ENCODE results near the gene NOS1AP. TPM values are rescaled to one million over a fixed set of nuclear protein-coding genes. Genes with fewer than 3 reads are reported as not detected.
A peak's percentile ranks its signal among the peaks of the same experiment; 100 is the strongest.

NOS1AP gene
- total and polyA plus RNA-seq, 5 donors = 0.86 to 4.5 (median 4.1) TPM

DNA sequence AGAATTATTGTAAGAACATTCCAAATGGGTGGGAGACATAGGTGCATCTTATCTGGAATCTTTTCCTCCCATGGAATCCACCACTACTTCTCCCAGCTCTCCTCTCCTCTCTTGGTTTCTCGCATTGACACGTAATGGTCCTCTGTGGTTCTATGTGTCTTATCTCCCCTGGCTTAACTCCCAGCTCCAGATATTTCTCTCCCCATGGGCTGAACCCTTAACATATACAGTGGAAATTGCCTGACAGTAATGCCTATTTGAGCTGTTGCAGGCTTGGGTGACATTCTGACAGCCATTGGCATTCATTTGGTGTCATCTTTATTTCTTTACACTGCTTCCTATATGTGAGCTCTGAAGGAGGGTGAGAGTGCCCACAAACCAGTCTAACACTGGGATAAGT, 188.9 kb downstream of the NOS1AP start:
- ATAC-seq (no peak), DNase-seq (no peak)
- intact Hi-C loops (cut with DNase I) = no loop called here
- Histone ChIP-seq H3K9me3 (ENCODE audit: control insufficient read depth, low read length) (no peaks in the 10 kb centered on the region), H3K27me3 (ENCODE audit: control insufficient read depth, insufficient read depth) (no peaks in the 10 kb centered on the region), H3K4me1 (ENCODE audit: control insufficient read depth, insufficient read depth, low read length) (no peaks in the 10 kb centered on the region), H3K4me3 (ENCODE audit: low read length) (no peak overlapping the region), H3K27ac (ENCODE audit: low read length) (no peak overlapping the region)
- WGBS = 60% methylated on average over 2 of the region's 2 CpGs

GRCh38 chr1:162259894-162260455, 190.5 kb downstream of the NOS1AP start:
- intact Hi-C loops (cut with DNase I) = no loop called here
- no peaks in the 10 kb centered on the region for H3K27me3 ChIP-seq (ENCODE audit: control insufficient read depth, insufficient read depth)
- no peak for DNase-seq
- WGBS = 80% methylated on average over 1 of the region's 1 CpG
- H3K4me1 ChIP-seq (ENCODE audit: control insufficient read depth, insufficient read depth, low read length) = no peaks in the 10 kb centered on the region
- H3K27ac ChIP-seq (ENCODE audit: low read length) = no peak overlapping the region
- H3K4me3 ChIP-seq (ENCODE audit: low read length) = no peak overlapping the region
- ATAC-seq = no peak
- no peaks in the 10 kb centered on the region for H3K9me3 ChIP-seq (ENCODE audit: control insufficient read depth, low read length)

- WGBS = 75% methylated on average over 1 of the region's 1 CpG
- H3K27me3 ChIP-seq (ENCODE audit: control insufficient read depth, insufficient read depth) = no peaks in the 10 kb centered on the region
- H3K27ac ChIP-seq (ENCODE audit: low read length) = no peak overlapping the region
- no peak overlapping the region for H3K4me3 ChIP-seq (ENCODE audit: low read length)
- DNase-seq = no peak
- H3K4me1 ChIP-seq (ENCODE audit: control insufficient read depth, insufficient read depth, low read length) = no peaks in the 10 kb centered on the region
- intact Hi-C loops (cut with DNase I) = no loop called here
- ATAC-seq = no peak
- no peaks in the 10 kb centered on the region for H3K9me3 ChIP-seq (ENCODE audit: control insufficient read depth, low read length)
Measured at GRCh38 chr1:162264108-162264507, 194.6 kb downstream of the NOS1AP start.

GRCh38 chr1:162265983-162266382, 196.5 kb downstream of the NOS1AP start:
- ATAC-seq (no peak), DNase-seq (no peak)
- Histone ChIP-seq H3K4me3 (ENCODE audit: low read length) (no peak overlapping the region), H3K27ac (ENCODE audit: low read length) (no peak overlapping the region), H3K27me3 (ENCODE audit: control insufficient read depth, insufficient read depth) (no peaks in the 10 kb centered on the region), H3K4me1 (ENCODE audit: control insufficient read depth, insufficient read depth, low read length) (no peaks in the 10 kb centered on the region), H3K9me3 (ENCODE audit: control insufficient read depth, low read length) (no peaks in the 10 kb centered on the region)
- 91% methylated on average over 4 of the region's 4 CpGs for WGBS
- intact Hi-C loops (cut with DNase I) = no loop called here

GRCh38 chr1:162270016-162270770, 200.7 kb downstream of the NOS1AP start:
- H3K9me3 ChIP-seq (ENCODE audit: control insufficient read depth, low read length) = no peaks in the 10 kb centered on the region
- no peak for DNase-seq
- H3K4me1 ChIP-seq (ENCODE audit: control insufficient read depth, insufficient read depth, low read length) = no peaks in the 10 kb centered on the region
- H3K4me3 ChIP-seq (ENCODE audit: low read length) = no peak overlapping the region
- WGBS = 92% methylated on average over 6 of the region's 6 CpGs
- ATAC-seq = no peak
- intact Hi-C loops (cut with DNase I) = loop anchor here in 1 of 4 donors (10.0 kb wide), 1 partner anchor 215 kb away; no protein-coding TSS in a partner anchor
- H3K27ac ChIP-seq (ENCODE audit: low read length) = no peak overlapping the region
- no peaks in the 10 kb centered on the region for H3K27me3 ChIP-seq (ENCODE audit: control insufficient read depth, insufficient read depth)

GRCh38 chr1:162271972-162272371, 202.5 kb downstream of the NOS1AP start:
- Histone ChIP-seq H3K4me3 (ENCODE audit: low read length) (no peak overlapping the region), H3K27me3 (ENCODE audit: control insufficient read depth, insufficient read depth) (no peaks in the 10 kb centered on the region), H3K4me1 (ENCODE audit: control insufficient read depth, insufficient read depth, low read length) (no peaks in the 10 kb centered on the region), H3K27ac (ENCODE audit: low read length) (no peak overlapping the region), H3K9me3 (ENCODE audit: control insufficient read depth, low read length) (no peaks in the 10 kb centered on the region)
- intact Hi-C loops (cut with DNase I) = loop anchor here in 1 of 4 donors (10.0 kb wide), 1 partner anchor 217 kb away; no protein-coding TSS in a partner anchor
- 72% methylated on average over 3 of the region's 3 CpGs for WGBS
- no peak for ATAC-seq
- no peak for DNase-seq

DNA sequence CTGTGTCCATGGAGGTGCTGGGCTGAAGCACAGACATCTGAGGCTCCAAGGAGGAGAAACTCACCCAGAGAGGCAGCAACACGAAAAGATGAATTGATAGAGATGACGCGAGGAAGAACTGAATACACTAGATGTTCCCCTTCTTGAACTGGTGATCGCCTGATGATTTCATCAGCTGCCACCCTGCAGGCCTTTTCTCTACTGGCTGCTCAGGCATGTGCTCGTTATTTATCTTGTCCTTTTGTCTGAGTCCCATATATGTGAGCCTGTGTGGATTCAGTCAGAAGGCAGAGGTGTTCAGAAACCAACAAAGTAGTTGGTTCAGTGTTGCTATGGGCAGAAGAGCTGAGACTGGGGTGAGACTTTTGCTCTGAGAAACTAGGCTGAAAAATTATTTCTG, 202.9 kb downstream of the NOS1AP start:
- 81% methylated on average over 5 of the region's 5 CpGs for WGBS
- H3K27me3 ChIP-seq (ENCODE audit: control insufficient read depth, insufficient read depth) = no peaks in the 10 kb centered on the region
- no peak for DNase-seq
- H3K4me1 ChIP-seq (ENCODE audit: control insufficient read depth, insufficient read depth, low read length) = no peaks in the 10 kb centered on the region
- H3K9me3 ChIP-seq (ENCODE audit: control insufficient read depth, low read length) = no peaks in the 10 kb centered on the region
- no peak overlapping the region for H3K27ac ChIP-seq (ENCODE audit: low read length)
- intact Hi-C loops (cut with DNase I) = loop anchor here in 1 of 4 donors (10.0 kb wide), 1 partner anchor 218 kb away; no protein-coding TSS in a partner anchor
- no peak overlapping the region for H3K4me3 ChIP-seq (ENCODE audit: low read length)
- ATAC-seq = no peak

DNA sequence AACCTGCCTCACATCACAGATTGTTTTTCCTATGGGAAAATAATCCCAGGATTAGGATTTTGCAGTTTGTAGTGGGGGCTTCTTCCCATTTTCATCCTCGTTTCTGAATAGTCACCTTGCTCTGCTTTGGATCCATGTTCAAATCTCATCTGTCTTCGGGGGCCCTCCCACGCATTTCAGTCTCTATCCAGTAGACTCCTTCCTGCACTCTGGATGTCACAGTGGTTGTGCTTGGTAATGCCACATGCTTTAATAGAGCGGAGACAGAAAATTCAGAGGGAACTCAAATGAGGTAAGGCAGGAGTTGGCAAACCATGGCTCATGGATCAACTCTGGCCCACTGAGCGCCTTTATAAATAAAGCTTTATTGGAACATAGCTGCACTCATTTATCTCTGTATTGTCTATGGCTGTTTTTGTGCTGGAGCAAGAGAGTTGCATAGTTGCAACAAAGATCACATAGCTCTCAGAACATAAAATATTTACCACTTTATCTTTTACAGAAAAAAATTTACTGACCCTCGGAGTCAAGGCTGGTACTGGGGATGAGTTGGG, 206.2 kb downstream of the NOS1AP start:
- no peak overlapping the region for H3K4me3 ChIP-seq (ENCODE audit: low read length)
- no peak overlapping the region for H3K27ac ChIP-seq (ENCODE audit: low read length)
- no peaks in the 10 kb centered on the region for H3K27me3 ChIP-seq (ENCODE audit: control insufficient read depth, insufficient read depth)
- DNase-seq (no peak), ATAC-seq (no peak)
- H3K9me3 ChIP-seq (ENCODE audit: control insufficient read depth, low read length) = no peaks in the 10 kb centered on the region
- intact Hi-C loops (cut with DNase I) = loop anchor here in 3 of 4 donors (5.0 to 10.0 kb wide), 2 partner anchors 218 to 221 kb away; no protein-coding TSS in a partner anchor
- no peaks in the 10 kb centered on the region for H3K4me1 ChIP-seq (ENCODE audit: control insufficient read depth, insufficient read depth, low read length)
- WGBS = 90% methylated on average over 6 of the region's 6 CpGs

DNA sequence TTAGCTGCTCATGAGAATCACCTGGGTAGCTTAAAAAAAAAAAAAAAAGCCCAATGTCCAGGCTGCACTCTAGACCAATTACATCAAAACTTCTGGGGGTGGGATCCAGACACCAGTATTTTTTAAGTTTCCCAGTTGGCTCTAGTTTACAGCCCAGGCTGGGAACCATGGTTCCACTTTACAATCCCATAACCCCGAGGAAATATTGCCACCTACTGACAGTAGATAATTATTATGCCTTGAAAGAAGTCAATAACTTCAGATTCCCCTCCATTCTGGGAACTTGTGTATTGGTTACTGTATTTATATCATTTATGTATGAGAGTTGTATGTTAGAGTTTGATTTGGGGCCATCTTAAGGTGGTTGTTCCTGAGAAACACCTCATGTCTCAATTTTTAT, 207.0 kb downstream of the NOS1AP start:
- intact Hi-C loops (cut with DNase I) = loop anchor here in 3 of 4 donors (5.0 to 10.0 kb wide), 2 partner anchors 219 to 222 kb away; no protein-coding TSS in a partner anchor
- no peaks in the 10 kb centered on the region for H3K4me1 ChIP-seq (ENCODE audit: control insufficient read depth, insufficient read depth, low read length)

DNA sequence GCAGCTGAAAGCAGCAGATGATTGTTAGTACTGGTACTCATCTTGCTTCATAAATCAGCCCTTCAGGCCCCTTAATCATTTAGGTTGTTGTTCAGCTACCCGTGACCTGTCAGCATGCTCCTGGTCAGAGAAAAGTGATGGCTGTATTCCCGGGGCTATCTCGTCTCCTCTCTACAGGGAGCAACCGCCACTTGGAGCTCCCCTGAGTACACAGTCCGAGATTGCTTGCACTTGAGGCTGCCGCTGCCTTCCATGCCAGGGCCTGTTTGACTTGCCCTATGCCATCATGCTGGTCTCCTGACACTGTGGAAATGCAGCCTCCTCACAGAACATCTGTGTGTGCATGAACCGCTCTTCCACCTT, 209.6 kb downstream of the NOS1AP start:
- peaks cover 2% of the 10 kb centered on the region for H3K4me1 ChIP-seq (ENCODE audit: control insufficient read depth, insufficient read depth, low read length)
- DNase-seq (peak in 1 of 3 donors; percentile 51), ATAC-seq (peak; percentile 78 to 79)
- peak overlapping the region; percentile 34 for H3K27ac ChIP-seq (ENCODE audit: low read length)
- intact Hi-C loops (cut with DNase I) = loop anchor here (2.0 to 10.0 kb wide), 3 partner anchors 222 to 224 kb away; no protein-coding TSS in a partner anchor
- no peaks in the 10 kb centered on the region for H3K27me3 ChIP-seq (ENCODE audit: control insufficient read depth, insufficient read depth)
- H3K4me3 ChIP-seq (ENCODE audit: low read length) = no peak overlapping the region
- no peaks in the 10 kb centered on the region for H3K9me3 ChIP-seq (ENCODE audit: control insufficient read depth, low read length)
- 44% methylated on average over 7 of the region's 7 CpGs for WGBS

More for the DNA sequence above, 207.0 kb downstream of the NOS1AP start:
- Histone ChIP-seq H3K9me3 (ENCODE audit: control insufficient read depth, low read length) (no peaks in the 10 kb centered on the region), H3K27me3 (ENCODE audit: control insufficient read depth, insufficient read depth) (no peaks in the 10 kb centered on the region), H3K4me3 (ENCODE audit: low read length) (no peak overlapping the region), H3K27ac (ENCODE audit: low read length) (no peak overlapping the region)
- DNase-seq = no peak
- no peak for ATAC-seq
- 20% methylated on average over 1 of the region's 1 CpG for WGBS

- DNase-seq (no peak), ATAC-seq (no peak)
- Histone ChIP-seq H3K9me3 (ENCODE audit: control insufficient read depth, low read length) (no peaks in the 10 kb centered on the region), H3K4me1 (ENCODE audit: control insufficient read depth, insufficient read depth, low read length) (peaks cover 13% of the 10 kb centered on the region), H3K27ac (ENCODE audit: low read length) (no peak overlapping the region), H3K4me3 (ENCODE audit: low read length) (no peak overlapping the region), H3K27me3 (ENCODE audit: control insufficient read depth, insufficient read depth) (no peaks in the 10 kb centered on the region)
- intact Hi-C loops (cut with DNase I) = no loop called here
- 85% methylated on average over 3 of the region's 3 CpGs for WGBS
Measured at GRCh38 chr1:162281426-162281825, 211.9 kb downstream of the NOS1AP start.

Data from right cardiac atrium (tissue), 5 donors.